Activated T-helper 1 cell treated with anti-CD3 and anti-CD28 coated beads, Interleukin-2, amount 50 U/mL, for 16 hours (primary cell): ENCODE measurements around the gene IFT52.
A peak's percentile ranks its signal among the peaks of the same experiment; 100 is the strongest.
"Not testable (repeated sequence)": the region's sequence is repeated elsewhere in the genome, so short reads cannot be mapped to it uniquely, and the experiment has no call there.

Source experiments
- DNase-seq, 2 donors: peaks; one replicate each; pipeline ENCODE4 v3.0.0-alpha.2; 2020; ENCODE audit warnings: low read depth in 1 of 2, low spot score in 1 of 2

IFT52 gene

DNA sequence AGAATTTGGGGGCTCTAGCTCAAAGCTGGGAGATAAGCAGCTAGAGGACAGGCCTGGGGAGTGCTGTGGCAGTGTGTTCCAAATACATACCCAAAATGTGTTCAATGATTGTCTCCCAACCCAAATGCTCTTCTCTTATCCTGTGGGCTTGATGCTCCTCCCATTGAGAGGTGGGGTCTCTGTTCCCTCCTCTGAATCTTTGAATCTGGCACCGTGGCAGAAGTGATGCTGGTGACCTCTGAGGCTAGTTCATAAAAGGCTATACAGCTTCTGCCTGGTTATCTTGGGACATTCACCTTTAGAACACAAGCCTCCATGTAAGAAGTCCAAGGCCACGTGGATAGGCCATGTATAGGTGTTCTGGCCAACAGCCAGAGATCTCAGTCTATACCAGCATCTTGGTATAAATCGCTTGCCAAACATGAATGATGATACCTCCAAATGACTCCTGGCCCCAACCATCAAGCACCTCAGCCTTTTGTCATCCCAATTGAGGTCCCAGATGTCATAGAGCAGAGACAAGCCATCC, 60.3 kb downstream of the IFT52 start:
- DNase-seq, result no peak

GRCh38 chr20:43651650-43652184, 61.0 kb downstream of the IFT52 start:
- not testable (repeated sequence) for DNase-seq

DNA sequence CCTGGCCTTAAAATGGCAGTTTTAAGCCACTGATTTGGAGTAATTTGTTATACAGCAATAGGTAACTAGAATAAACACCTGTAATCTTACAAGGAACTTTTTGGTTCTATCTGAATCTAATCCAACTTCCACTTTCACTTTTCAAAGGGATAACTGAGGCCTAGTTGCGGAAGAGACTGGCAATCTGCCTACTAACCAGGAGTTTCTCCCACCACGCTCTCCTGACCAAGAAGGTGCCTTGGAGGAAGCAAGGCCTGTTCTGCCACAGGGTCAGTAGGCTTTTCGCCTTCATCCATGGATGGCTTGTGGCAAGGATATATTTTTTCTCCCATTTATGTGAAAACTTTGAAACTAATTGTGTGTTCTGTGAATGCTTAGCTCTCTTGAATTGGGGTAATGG, 63.2 kb downstream of the IFT52 start:
- no peak for DNase-seq

DNA sequence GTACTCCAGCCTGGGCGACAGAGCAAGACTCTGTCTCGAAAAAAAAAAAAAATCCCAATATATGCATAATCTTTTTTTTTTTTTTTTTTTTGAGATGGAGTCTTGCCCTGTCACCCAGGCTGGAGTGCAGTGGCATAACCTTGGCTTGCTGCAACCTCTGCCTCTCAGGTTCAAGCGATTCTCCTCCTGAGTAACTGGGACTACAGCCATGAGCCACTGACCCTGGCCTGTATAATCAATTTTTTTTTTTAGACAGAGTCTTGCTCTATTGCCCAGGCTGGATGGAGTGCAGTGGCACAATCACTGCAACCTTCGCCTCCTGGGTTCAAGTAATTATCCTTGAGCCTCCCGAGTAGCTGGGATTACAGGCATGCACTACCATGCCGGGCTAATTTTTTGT, 64.4 kb downstream of the IFT52 start:
- DNase-seq, result not testable (repeated sequence)

- no peak for DNase-seq
Measured at GRCh38 chr20:43655937-43656336, 65.2 kb downstream of the IFT52 start.

DNA sequence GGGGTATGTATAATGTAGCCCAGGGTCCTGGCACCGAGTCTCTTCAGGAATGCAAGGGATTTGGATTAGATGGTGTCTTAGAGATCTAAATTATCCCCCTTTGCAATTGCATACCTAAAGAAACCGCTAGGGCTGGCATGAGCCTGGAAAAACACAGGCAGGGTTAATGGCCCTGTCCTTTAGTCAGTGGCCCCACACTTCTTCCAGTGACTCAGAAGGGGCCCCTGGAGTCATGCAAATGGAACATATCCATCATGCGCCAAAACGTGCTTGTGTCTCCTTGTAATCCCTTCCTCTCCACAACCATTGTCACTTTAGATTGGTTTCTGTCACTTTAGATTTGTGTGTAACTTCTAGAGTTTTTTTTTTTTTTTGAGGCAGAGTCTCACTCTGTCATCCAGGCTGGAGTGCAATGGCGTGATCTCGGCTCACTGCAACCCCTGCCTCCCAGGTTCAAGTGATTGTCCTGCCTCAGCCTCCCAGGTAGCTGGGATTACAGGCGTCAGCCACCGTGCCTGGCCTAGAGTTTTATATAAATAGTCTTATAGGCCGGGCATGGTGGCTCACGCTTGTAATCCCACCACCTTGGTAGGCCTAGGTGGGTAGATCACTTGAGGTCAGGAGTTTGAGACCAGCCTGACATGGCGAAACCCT, 67.5 kb downstream of the IFT52 start:
- peak in 1 of 2 donors; percentile 15 for DNase-seq

DNA sequence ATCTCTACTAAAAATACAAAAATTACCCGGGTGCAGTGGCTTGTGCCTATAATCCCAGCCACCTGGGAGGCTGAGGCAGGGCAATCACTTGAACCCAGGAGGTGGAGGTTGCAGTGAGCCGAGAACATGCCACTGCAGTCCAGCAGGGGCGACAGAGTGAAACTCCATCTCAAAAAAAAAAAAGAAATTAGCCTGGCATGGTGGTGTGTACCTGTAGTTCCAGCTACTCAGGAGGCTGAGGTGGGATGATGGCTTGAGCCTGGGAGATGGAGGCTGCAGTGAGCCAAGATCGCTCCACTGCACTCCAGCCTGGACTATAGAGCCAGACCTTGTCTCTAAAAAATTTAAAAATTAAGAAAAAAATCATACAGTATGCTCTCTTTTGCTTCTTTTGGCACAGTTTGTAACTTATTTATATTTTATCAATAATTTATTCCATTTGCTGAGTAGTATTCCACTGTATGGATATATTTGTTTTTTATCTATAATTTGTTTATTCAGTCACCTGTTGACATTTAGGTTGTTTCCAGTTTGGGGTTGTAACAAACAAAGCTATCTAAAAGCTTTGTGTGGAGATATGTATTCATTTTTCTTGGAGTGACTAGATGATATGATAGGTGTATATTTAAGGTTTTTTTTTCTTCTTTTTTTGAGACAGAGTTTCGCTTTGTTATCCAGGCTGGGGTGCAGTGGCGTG, 68.1 kb downstream of the IFT52 start:
- DNase-seq, result no peak

- no peak for DNase-seq
Measured at GRCh38 chr20:43662943-43663655, 72.4 kb downstream of the IFT52 start.

DNA sequence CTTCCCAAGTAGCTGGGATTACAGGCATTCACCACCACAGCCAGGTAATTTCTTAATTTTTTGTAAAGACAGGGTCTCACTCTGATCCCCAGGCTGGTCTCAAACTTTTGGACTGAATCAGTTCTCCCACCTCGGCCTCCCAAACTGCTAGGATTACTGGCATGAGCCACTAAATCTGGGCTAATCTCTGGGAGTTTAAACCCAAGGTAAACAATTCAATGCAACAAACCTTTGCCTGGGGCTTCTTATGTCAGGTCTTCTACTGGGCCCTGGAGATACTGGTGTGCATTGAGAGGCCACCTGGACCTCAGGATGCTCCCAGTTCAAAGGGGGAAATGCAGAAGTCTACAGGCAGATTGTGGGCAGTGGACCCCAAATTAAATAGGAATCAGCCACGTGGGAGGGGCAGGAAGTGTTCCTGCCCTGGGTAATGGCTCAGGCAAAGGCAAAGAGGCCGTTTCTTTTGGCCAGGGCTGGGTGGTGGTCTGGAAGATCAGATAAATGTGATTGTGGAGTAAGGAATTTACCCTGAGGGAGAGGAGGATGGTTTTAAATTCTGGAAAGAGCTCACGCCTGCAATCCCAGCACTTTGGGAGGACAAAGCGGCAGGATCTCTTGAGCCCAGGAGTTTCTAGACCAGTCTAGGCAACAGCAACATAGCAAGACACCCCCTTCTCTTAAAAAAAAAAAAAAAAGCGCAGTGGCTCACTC, 74.9 kb downstream of the IFT52 start:
- DNase-seq, result no peak

DNA sequence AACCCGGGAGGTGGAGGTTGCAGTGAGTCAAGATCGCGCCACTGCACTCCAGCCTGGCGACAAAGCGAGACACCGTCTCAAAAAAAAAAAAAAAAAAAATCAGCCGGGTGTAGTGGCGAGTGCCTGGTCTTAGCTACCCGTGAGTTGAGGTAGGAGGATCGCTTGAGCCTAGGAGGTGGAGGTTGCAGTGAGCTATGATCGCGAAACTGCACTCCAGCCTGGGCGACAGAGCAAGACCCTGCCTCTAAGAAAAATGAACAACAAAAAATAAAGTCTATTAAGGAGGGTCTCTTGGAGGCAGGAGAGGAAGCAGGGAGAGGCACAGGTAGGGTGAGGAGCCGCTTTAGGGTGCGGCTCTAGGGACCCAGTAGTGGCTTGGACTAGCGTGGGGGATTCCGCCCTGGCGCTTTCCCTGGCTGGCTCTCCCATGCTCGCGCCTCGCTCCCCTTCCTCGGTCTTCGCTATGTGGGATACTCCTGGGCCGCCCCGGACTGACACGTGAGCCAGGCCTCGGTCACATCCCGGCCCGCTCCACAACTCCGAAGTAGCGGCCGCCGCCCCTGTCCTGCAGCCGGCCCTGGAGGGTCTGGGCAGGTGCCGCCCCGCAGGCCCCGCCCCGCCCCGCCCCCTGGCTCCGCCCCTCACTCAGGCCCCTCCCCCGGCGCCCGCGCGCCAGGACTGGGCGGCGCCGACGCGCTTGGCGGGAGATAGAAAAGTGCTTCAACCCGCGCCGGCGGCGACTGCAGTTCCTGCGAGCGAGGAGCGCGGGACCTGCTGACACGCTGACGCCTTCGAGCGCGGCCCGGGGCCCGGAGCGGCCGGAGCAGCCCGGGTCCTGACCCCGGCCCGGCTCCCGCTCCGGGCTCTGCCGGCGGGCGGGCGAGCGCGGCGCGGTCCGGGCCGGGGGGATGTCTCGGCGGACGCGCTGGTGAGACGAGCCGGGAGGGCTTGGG, 75.9 kb downstream of the IFT52 start, which contains the start of gene MYBL2:
MYBL2 (plus strand) TSS at position 739 of the 953 bp plus-strand sequence; CDS start at position 909, 170 bp downstream.
- DNase-seq, result peak; percentile 33 to 55

DNA sequence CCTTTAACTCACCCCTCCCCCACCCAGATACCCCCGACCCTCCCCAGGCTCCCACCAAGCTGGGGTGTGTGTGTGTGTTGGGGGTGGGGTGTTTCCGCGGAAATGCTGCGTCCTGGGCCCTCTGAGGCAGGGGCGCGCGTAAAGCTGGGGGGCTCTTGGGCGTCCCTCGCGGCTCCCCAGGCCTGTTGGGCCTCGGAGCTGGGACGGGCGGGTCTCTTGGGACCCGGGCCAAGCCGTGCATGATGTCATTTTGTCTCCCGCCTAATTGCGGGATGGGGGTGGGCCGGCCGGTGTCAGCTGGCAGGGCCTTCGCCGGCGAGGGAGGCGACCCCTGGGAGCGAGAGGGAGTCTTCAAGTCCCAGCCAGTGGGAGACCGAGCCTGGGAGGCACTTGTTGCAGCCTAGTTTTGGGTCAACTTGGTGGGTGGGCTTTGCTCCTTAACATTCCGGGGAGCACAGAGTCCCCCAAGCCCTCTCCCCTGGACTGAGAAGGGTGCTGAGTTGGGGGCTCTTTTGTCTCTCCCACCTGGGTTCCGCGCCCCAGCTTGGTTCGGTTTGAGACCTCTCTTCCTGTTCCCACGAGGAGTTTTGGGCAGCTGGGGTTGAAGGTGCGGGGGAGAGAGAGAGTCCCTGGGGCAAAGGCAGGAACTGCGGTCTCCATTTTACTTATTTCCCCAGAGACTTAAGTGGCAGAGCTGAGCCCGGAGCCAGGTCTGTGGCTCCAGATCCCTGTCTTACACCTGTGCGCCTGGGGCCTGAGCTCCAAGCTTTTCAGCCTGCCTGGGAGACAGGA, 76.8 kb downstream of the IFT52 start:
- DNase-seq, result no peak

DNA sequence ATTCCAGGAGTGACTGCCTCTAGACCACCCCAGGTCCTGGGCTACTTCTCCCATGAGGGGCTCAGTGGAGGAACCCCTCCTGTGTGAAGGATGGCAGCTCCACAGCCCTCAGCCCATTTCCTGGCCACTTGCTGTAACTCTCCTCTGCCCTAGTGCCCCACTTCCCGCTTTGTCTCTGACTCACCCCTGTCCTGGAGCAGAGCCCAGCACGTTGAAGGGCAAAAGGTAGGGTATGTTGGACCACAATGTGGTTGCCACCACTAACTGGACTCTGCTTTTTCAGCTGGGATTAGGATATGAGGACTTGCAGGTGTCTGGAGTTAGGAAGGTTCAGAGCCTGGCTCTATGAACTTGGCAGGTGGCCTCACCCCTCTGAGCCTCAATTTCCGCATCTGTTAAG, 78.6 kb downstream of the IFT52 start:
- no peak for DNase-seq

DNA sequence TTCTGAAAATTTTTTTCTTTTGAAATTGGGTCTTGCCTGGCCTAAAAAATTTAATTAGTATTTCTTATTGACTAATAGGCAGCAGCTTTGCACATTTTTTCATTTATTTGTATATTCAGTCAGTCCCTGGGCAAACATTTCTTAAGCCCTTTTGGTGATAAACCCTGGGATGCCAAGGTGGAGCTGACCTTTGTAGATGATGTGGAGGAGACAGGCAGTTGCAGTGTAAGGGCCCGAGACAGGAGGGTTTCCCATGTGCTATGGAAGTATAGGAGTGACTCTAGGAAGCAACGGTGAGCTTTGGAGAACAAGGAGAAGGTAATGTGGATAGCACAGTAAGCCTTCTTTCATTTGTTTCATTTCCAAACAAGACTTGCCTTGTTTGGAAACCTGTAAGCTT, 79.7 kb downstream of the IFT52 start:
- DNase-seq, result no peak

DNA sequence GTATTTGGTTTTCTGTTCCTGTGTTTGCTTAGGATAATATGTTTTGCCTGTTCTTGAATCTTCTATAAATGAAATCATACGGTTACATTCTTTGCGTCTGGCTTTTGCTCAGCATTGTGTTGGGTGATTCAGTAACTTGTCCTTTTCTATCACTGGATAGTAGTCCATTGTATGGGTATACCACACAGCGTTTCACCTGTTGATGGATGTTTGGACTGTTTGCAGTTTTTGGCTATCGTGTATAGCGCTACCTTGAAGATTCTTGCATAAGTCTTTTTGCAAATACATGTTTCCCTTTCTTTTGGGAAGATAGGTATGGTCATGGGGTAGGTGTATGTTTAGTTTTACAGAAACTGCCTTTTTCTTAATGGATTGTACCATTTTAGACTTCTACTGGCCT, 85.6 kb downstream of the IFT52 start:
- no peak for DNase-seq

- DNase-seq, result no peak
Measured at GRCh38 chr20:43680981-43681380, 90.2 kb downstream of the IFT52 start.

DNA sequence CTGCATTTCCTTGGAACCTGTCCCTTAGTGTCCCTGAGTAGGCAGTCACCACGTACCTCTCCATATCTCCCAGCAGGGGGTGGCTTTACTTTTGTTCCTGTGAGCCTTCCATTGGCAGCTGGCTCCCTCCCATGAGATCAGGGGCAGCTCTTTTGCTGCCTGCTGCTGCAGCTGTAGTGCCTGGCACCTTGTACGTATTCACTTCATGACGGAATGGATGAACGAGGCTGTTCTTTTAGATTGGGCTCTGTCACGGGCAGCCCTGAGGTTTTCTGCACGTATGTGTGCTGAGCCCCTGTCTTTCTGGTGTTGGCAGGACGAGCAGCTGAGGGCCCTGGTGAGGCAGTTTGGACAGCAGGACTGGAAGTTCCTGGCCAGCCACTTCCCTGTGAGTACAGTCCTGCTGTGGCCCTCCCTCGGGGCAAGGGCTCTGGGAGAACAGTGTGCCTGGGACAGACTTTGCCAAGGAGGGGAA, 90.8 kb downstream of the IFT52 start:
- DNase-seq, result no peak

DNA sequence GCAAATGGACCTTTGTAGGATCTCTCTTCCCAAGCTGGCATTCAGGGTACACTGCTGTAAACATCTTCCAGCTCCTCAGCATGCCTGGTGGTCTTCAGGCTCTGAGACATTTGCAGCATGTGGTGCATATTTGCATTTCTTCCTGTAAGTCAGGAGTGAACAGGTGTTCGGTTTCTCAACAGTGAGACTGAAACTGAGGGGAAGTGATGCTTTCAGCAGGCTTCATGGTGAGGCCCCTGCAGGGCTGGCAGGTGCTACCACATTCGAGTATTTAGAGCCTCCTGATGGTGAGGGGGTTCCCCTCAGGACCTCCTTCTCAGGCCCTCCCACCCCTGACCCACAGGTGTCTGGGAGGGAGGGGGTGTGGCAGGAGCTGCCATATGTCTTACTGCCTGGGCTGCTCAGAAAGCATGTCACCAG, 91.3 kb downstream of the IFT52 start:
- DNase-seq, result no peak

DNA sequence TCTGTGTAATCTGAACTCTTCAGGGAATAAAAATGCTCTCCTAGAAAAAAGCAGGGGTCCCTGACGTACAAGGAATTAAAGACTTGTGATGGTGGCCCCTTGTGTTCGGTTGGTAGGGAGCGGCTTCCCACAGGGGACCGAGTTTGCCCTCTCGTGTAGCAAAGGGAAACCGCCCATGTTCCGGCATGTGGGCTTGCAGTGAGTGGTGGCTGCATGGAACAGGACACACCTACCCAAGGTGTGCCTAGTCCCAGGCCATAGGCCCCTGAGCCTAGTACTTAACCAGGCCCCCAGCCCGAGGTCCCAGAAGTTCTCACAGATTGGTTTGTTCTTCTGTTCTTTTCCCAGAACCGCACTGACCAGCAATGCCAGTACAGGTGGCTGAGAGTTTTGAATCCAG, 91.7 kb downstream of the IFT52 start:
- DNase-seq, result no peak

- DNase-seq, result no peak
Measured at GRCh38 chr20:43686820-43687219, 96.1 kb downstream of the IFT52 start.
